SH-SY5Y (cell line): ENCODE results near the gene PKDREJ.

Experiments
- GATA2 ChIP-seq: IDR thresholded peaks from 2 replicates; pipeline ENCODE4 v1.6.1; 2011; ENCODE audit warnings: mild to moderate bottlenecking, low read depth, low read length
- GATA3 ChIP-seq: IDR thresholded peaks from 2 replicates; pipeline ENCODE4 v1.6.1; 2011; ENCODE audit warnings: low read depth, mild to moderate bottlenecking, low read length, moderate library complexity

PKDREJ gene

DNA sequence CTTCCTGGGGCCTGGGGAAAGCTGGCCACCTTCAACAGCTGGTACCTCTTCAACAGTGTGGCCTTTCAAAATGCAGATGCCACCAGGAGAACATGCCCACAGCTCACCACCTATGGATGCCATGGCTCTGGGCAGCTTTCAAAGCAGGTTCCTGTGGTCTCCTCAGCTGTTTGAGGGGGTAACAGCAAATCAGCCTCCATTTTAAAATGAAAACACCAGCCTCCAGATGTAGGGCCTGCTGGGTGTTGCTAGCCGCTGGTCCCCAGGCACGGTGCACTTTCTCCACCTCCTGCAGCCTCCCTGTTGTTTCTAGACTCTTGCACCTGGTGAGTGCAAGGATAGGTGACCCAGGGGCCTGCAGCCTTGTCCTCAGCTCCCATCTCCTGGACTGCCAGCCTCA, 23.1 kb downstream of the PKDREJ start:
- no peak for TF ChIP-seq GATA2
- no peak for TF ChIP-seq GATA3

DNA sequence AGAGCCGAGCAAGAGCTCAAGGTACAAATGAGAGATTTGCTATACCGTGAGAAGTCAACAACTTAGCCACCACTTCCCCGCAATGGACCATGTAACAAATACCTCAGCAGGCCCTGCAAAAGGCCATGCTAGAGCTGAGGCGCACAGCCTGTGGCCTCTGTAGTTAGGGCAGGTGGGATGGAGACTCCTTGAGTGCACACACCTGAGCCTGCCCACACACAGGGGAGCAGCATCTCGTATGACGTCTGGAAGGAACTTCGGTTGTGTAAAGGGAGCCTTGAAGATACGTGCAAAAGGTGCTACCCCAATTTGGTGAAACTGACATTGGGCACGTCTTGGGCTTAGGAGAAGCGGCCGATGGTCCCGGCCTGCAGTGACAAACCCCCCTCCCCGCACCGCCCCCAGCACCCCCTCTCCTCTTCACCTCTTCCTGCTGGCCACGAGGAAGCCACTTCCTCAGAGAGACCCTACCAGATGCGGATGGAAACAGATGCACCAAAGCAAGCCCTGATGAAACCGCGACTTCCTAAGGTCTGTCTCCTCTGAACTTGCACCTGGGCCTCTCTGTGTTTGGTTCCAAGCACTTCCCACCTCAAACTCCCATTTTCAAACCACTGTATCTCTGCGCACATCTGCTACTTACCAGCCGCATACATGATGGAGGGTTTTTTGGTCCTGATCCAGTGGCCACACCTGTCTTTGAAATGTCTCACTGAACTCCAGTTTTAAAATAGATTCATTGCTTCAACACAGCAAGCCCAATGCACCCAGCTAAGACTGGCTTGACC, 23.7 kb downstream of the PKDREJ start:
- TF ChIP-seq GATA2 (no peak), GATA3 (no peak)

DNA sequence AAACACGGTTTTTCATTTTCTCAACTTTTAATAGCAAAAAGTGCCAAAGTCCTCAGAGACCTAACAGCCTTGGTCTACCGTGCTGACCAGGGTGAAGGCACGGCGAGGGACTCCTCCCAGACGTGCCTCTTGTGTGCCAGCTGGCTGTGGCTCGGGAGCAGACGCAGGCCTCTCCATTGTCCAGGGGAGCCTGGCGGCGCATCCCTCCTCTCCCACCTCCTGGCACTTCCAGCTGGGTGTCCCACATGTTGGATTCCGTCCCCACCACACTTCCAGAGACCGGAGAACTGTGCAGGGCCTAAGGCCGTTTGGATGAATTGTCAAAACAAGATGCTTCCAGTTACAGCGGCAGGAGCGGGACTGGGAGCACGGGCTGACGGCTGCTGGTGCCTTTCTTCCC, 24.6 kb downstream of the PKDREJ start:
- TF ChIP-seq GATA2: no peak
- TF ChIP-seq GATA3: no peak

DNA sequence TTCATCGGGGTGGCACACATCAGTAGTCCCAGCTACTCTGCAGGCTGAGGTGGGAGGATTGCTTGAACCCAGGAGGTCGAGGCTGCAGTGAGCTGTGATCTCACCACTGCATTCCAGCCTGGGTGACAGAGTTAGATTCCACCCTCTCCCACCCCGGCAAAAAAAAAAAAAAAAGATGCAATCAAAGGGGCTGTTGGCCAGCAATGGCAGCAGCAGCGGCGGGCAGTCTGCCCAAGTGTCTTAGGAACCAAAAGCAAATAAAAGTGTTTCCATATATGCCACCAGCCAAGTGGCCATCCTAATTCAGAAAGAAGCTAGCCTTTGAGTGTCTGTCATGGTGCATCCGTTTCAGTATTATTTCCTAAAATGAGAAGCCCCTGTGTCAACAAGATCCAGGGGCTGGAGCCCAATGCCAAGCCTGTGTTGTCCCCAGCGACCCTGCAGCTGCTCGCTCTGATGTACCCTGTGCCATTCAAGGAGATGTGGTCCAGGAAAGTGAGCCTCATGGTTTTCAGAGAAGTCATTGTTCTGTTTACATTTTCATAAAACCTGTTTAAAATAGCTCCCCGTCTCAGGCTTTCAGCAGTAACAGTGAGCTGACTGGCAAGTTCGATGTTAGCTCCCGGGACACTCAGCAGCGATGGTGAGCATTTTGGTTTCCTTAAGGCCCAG, 25.6 kb downstream of the PKDREJ start:
- TF ChIP-seq GATA2 (no peak), GATA3 (no peak)

DNA sequence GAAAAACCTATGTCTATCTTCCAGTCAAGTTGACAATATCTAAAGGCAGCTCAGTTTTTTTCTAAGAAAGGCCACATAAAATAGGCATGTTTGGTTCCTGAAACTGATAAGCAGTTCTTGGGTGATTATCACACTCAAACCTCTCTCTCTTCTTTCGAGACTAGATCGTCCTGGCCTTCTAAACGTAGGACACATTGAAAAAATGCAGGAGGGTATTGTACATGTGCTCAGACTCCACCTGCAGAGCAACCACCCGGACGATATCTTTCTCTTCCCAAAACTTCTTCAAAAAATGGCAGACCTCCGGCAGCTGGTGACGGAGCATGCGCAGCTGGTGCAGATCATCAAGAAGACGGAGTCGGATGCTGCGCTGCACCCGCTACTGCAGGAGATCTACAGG, 28.2 kb downstream of the PKDREJ start:
- TF ChIP-seq GATA3 (no peak), GATA2 (no peak)

DNA sequence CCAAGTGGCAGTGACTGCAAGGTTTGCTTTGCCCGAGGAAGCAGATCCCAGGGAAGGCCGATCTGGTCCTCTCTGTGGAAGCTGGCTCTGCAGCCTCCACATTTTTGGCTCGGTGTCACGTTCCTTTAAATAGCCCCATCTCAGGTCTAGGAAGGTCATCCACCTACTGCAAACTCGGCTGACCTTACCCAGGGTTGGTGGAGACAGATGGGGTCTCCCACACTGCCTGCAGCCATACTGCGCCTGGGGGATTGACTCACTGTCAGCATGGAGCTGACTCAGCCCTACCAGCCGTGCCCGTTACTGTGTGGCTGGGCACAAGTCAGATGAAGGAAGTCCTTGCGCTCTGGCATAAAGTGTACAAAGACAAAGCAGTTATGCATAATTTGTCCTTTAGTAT, 29.9 kb downstream of the PKDREJ start:
- TF ChIP-seq GATA2 (no peak), GATA3 (no peak)

DNA sequence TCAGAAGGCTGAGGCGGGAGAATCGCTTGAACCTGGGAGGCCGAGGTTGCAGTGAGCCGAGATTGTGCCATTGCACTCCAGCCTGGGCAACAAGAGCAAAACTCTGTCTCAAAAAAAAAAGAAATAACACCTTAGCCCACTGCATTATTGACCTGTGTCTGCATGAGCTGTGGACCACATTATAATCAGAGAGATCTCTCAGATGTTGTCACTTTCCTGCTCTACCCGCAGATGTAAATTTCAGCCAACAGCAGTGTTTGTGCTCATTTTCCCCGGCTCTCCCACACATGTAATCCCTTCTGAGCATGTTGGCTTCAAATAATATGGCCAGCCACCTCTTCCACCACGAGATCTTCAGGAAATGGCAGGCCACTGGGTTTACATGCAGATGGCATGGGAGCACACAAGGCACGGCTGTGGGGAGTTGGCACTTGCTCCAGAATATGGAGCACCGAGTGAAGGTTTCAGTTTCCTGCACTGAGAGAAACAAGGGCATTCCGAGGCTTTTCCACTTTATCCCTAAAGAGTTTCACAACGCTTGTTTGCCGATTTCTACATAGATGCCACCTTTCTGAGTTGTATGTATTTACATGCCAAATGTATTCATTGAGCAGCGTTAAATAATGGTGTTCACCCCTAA, 32.8 kb downstream of the PKDREJ start:
- no peak for TF ChIP-seq GATA3
- no peak; the same call in 1 of the 2 replicates for TF ChIP-seq GATA2

DNA sequence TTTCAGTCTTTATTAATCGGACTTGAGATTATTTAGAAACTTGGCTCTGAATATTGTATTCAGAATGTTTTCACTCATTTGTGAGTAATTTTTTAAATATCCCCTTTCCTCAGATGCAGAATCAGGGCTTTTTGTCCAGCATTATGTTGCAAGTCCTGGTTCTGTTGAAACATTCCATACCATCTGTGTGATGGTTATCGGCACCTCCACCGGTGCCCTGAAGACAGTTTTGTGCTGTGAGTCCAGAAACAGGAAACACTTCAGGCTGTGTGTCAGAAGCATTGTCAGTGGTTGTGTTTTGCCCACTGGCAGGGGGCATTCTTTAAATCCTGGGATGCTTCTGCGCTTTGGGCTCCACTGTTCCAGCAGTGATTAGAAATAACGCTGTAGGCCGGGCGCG, 33.4 kb downstream of the PKDREJ start:
- TF ChIP-seq GATA2 (peak; percentile 92), GATA3 (peak; percentile 73)

DNA sequence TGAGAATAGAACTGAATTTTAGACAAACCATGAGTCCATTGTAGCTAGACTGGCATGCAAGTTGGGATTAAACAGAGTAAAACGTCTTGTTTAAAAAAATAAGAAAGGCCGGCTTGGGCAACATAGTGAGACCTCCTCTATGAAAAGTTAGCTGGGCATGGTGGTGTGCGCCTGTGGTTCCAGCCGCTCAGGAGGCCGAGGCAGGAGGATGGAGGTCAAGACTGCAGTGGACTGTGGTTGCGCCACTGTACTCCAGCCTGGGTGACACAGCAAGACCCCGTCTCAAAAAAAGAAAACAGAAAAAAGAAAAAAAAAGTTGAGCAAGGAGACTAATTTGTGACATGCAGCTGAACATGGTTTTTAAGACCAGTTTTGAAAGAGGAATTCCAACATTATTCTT, 36.6 kb downstream of the PKDREJ start:
- no peak for TF ChIP-seq GATA3
- TF ChIP-seq GATA2: no peak

DNA sequence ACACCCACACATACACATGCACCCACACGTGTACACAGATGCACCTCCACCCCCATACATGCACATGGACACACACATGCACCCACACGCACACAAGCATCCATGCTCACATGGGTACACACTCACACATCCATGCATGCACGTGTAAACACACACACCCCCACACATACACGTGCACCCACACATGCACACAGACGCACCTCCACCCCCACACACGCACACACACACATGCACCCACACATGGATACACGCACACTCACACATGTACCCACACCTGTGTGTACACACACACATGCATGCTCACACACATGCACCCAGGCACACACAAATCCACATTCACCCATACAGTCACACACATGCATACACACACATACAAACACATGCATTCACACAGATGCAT, 37.5 kb downstream of the PKDREJ start:
- TF ChIP-seq GATA3: no peak
- no peak for TF ChIP-seq GATA2

DNA sequence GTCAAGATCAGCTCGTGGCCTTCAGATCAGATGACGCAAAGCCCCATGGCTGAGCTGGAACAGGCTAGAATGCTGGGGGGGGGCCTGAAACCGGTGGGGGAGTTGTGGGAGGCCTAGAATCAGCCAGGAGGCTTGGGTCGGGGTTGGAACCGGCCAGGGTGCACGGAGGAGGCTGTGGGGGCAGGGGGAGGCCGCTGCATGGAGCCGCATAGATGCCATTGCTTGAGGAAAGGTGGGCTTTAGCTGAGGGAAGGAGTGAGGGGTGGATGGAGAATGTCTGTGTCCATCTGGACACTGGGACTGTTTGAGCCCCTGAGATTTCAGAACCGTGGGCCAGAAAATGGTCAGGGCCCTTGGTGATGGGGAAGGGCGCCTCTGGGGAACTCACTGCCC, 38.2 kb downstream of the PKDREJ start:
- no peak for TF ChIP-seq GATA3
- TF ChIP-seq GATA2: no peak

DNA sequence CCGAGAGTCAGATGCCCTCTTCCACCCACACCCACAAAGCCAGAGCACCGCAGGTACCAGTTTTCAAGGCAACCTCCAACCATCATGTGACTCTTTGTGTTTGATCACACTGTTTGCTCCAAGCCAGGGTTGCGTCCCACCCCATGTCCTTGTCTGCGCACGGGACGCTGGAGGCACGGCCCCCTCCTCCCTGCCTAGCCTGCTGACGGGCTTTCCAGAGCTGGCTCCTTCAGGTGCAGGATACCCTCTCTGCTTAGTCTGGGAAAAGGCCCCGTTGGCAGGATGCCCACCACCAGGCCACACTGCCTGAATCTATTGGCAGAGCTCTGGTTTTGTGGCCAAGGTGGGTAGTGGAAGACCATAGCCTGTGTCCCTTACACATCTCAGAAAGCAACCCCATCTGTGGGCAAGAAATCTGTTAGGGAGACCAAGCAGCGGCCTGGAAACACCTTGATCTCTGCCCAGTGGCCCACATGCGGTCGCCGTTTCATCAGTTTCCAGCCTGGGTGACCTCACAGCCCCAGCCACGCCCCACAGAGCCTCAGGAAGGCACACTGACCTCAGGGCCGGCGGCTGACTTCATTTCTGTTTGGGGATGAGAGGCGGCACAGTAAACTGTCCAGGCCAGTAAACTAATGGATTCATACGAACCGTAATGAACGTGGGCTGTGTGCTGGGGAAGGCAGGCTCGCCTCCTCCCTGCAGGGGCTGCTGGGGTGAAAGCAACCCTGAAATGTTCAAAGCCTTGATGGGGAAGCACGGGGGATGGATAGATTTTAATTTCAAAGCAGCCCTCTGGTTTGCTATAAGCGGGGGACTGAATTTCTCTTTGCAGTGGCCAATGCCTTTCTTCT, 38.9 kb downstream of the PKDREJ start:
- TF ChIP-seq GATA3 (no peak), GATA2 (no peak)

DNA sequence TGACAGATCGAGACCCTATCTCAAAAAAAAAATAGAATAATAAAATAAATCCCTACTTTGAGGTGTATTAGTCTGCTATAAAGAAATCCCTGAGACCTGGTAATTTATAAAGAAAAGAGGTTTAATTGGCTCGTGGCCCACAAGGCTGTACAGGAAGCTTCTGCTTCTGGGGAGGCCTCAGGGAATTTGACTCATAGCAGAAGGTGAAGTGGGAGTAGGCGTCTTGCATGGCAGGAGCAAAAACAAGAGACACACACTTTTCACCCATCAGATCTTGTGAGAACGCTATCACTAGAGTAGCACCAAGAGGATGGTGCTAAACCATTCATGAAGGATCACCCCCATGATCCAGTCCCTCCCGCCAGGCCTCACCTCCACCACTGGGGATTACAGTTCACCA, 42.2 kb downstream of the PKDREJ start:
- TF ChIP-seq GATA2 (no peak), GATA3 (no peak)

DNA sequence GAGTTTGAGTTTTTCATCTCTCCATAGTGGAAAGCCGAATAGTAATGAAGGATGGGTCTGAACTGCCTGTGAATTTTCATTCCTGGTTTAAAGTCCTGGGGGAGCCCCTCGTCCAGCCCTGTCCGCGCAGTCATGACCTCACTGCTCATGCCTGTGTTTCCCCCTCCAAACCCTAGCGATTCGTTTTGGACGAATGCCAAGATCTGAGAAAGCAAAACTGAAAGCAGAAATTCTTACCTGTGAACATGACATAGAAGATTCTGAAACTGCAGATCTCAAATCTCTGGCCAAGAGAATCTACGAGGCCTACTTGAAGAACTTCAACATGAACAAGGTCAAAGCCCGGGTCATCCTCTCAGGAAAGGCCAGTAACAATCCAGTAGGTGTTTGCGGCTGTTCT, 43.5 kb downstream of the PKDREJ start:
- no peak for TF ChIP-seq GATA3
- no peak for TF ChIP-seq GATA2
